Epidermal melanocyte (primary cell): Measurements from ENCODE around the gene RUFY3.
"Not testable (repeated sequence)": the region's sequence is repeated elsewhere in the genome, so short reads cannot be mapped to it uniquely, and the experiment has no call there.

Experiments
- DNase-seq: peaks from one replicate; pipeline ENCODE4 v3.0.0; 2011; ENCODE audit warnings: low spot score; ENCODE audit not compliant: insufficient read length

RUFY3 gene

GRCh38 chr4:70839589-70840093 lies 117.9 kb downstream of the RUFY3 start, which contains the start of gene GRSF1:
GRSF1 (minus strand) TSS chr4:70839890; CDS start chr4:70839827, 63 bp downstream.
- DNase-seq = peak; percentile 82

DNA sequence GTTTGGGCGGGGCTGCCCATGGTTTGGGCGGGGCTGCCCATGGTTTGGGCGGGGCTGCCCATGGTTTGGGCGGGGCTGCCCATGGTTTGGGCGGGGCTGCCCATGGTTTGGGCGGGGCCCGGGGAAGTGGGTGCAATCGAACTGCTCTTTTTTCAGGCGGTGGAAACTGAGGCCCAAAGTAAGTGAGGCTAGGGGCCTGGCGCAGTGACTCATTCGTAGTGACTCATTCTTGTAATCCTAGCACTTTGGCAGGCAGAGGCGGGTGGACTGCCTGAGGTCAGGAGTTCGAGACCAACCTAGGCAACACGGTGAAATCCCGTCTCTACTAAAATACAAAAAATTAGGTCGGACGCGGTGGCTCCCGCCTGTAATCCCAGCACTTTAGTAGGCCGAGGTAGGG lies 118.4 kb downstream of the RUFY3 start:
- not testable (repeated sequence) for DNase-seq

DNA sequence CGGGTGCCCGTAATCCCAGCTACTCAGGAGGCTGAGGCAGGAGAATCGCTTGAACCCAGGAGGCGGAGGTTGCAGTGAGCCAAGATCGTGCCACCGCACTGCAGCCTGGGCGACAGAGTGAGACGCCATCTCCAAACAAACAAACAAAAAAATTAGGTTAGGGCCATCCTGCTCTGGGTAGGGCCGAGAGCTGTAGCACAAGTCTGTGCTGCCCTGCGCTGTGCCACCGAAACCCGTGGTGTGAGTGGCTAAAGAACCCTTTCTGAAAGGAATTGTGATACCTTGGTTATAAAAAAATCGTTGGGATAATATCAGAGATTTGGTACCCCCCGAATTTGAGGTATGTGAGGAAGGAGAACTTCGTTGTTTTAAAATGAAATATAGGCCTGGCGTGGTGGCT lies 118.9 kb downstream of the RUFY3 start:
- not testable (repeated sequence) for DNase-seq

- no peak for DNase-seq
These were observed 119.4 kb downstream of the RUFY3 start for GRCh38 chr4:70841211-70841610.

DNA sequence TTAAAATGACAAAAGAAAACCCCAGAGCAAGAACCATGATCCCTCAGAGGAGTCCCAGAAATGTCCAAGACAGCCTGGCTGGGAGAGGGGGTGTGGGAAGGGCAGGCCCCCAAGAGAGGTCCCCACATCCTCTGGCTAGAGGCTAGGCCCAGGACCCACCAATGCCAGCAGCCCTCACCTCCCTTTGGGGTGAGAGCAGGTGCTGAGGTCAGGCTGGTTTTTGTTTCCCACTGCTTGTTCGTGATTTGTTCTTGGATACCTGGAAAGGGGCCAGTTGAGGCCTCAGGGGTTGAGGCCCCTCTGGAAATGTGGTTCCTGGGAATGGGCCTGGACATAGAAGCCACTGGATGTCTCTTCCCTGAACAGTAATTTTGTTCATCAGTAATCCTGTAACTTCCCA lies 120.2 kb downstream of the RUFY3 start:
- DNase-seq = no peak

- DNase-seq = no peak
These were observed 121.1 kb downstream of the RUFY3 start for GRCh38 chr4:70842761-70843435.

DNA sequence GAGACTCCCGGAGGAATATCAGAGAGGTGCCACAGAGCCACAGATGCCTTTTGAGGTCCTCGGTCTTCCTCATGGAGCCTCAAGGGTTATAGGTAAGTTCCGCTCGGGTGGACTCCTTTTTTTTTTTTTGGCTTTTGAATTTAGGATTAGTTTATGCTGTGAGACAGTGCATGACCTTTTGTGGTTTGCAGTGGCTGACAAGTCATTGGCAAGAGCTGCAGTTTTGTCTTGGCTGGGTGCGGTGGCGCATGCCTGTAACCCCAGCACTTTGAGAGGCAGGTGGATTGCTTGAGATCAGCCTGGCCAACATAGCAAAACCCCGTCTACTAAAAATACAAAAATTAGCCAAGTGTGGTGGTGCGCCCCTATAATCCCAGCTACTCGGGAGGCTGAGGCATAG lies 122.4 kb downstream of the RUFY3 start:
- no peak for DNase-seq

GRCh38 chr4:70849291-70849690 lies 127.5 kb downstream of the RUFY3 start:
- DNase-seq = no peak

- no peak for DNase-seq
These were observed 133.7 kb downstream of the RUFY3 start for GRCh38 chr4:70855464-70855863.
